EH (cell line): ENCODE results near the gene TMEM178A.

Experiments used
- DNase-seq: peaks from one replicate; pipeline ENCODE4 v3.0.0-alpha.2; 2015; ENCODE audit warnings: low read depth

The TMEM178A gene

GRCh38 chr2:39743269-39743776 lies 77.6 kb downstream of the TMEM178A start:
- peak; percentile 74 for DNase-seq

GRCh38 chr2:39755466-39755865 lies 89.7 kb downstream of the TMEM178A start:
- DNase-seq: no peak

DNA sequence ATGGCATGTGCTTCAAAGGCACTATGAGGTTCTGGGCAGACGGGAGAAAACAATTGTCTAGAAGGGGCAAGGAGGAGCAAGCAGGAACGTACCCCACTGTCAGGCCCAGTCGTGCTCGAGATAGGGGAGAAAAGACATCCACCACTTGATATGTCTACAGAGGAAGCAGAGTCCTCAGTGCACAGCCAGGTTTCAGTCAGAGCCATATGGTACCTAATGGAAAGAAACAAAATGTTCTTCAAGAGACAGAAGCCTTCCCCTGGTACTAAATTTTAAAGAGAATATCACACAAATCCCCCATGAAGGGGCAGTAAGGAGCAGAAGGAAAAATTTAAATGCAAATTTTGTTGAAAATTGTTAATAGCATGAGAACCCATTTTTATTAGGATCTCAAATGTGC lies 91.4 kb downstream of the TMEM178A start:
- no peak for DNase-seq

DNA sequence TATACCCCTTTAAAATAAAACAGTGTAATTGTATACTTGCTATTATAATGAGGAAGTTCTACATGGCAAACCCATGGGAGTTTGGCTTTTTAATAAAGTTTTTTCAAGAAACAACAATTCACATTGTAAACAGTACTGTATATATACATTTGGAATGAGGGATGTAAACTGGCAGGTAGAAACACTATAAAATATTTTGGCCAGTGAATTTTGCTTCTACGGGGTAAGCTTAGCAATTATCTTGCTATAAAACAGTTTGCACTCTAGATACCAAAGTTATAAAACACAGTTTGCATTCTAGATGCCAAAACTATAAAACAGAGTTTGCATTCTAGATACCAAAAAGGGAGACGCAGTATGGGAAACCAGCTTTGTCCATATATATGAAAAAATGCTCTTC lies 96.7 kb downstream of the TMEM178A start:
- no peak for DNase-seq
